Osteocyte (in vitro differentiated cells): Measurements from ENCODE around the gene FCMR. TPM values are rescaled to one million over a fixed set of nuclear protein-coding genes. Genes with fewer than 3 reads are reported as not detected.
A peak's percentile ranks its signal among the peaks of the same experiment; 100 is the strongest.

Experiments
- DNase-seq: peaks from one replicate; pipeline ENCODE4 v3.0.0; 2021; ENCODE audit warnings: mixed read lengths; ENCODE audit not compliant: unreplicated experiment; ENCODE audit errors: extremely low spot score
- H3K27ac Mint-ChIP-seq: one replicate; pipeline ENCODE4 v1.8.0; 2021; ENCODE audit warnings: mild to moderate bottlenecking, mixed read lengths; ENCODE audit not compliant: unreplicated experiment
- H3K27me3 Mint-ChIP-seq: one replicate; pipeline ENCODE4 v1.8.0; 2021; ENCODE audit warnings: mixed read lengths; ENCODE audit not compliant: unreplicated experiment
- H3K36me3 Mint-ChIP-seq: one replicate; pipeline ENCODE4 v1.8.0; 2021; ENCODE audit warnings: mixed read lengths; ENCODE audit not compliant: unreplicated experiment
- H3K4me1 Mint-ChIP-seq: one replicate; pipeline ENCODE4 v1.8.0; 2021; ENCODE audit warnings: mixed read lengths; ENCODE audit not compliant: unreplicated experiment
- H3K4me3 Mint-ChIP-seq: one replicate; pipeline ENCODE4 v1.8.0; 2021; ENCODE audit warnings: mild to moderate bottlenecking, moderate library complexity, mixed read lengths; ENCODE audit not compliant: unreplicated experiment
- H3K9me3 Mint-ChIP-seq: one replicate; pipeline ENCODE4 v1.8.0; 2021; ENCODE audit warnings: mixed read lengths; ENCODE audit not compliant: unreplicated experiment
- total RNA-seq: library from RNA; stranded (reverse); gene quantifications from 2 replicates; pipeline ENCODE4 v1.2.1, GENCODE V29; 2021
- TF ChIP-seq, protein P1 (sequence below): fragments of 200-600 bp; sonication (generic); IDR thresholded peaks from 2 replicates; pipeline ENCODE4 v1.5.0; 2021; ENCODE audit warnings: antibody characterized with exemption, mild to moderate bottlenecking, moderate library complexity

The FCMR gene
- total RNA-seq, 1 donor from 2014 or later: not detected

DNA sequence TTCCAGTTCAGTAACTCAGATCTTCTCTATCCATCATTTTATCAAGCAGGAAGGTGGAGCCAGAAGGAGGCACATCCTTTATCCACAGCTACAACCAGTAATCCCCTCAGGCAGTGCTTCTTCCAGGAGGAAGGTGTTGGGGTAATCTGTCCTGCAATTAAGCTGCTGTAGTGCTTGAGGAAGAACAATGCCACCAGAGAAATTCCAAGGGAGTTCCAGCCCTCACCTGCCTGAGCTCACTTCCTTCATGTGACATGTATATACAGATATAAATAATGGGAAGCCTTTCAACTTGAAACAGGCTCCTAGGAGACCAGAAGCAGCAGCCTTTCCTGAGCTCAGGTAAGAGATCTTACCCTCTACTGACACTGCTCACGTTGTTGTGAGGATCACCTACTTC is 58.5 kb downstream of the FCMR start:
- DNase-seq: no peak
- TF ChIP-seq, protein P1, sequence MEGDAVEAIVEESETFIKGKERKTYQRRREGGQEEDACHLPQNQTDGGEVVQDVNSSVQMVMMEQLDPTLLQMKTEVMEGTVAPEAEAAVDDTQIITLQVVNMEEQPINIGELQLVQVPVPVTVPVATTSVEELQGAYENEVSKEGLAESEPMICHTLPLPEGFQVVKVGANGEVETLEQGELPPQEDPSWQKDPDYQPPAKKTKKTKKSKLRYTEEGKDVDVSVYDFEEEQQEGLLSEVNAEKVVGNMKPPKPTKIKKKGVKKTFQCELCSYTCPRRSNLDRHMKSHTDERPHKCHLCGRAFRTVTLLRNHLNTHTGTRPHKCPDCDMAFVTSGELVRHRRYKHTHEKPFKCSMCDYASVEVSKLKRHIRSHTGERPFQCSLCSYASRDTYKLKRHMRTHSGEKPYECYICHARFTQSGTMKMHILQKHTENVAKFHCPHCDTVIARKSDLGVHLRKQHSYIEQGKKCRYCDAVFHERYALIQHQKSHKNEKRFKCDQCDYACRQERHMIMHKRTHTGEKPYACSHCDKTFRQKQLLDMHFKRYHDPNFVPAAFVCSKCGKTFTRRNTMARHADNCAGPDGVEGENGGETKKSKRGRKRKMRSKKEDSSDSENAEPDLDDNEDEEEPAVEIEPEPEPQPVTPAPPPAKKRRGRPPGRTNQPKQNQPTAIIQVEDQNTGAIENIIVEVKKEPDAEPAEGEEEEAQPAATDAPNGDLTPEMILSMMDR: no peak
- no peak overlapping the region for H3K27ac Mint-ChIP-seq
- H3K4me1 Mint-ChIP-seq: no peaks in the 10 kb centered on the region
- H3K4me3 Mint-ChIP-seq: no peak overlapping the region
- H3K9me3 Mint-ChIP-seq: no peaks in the 10 kb centered on the region
- peaks cover 44% of the 10 kb centered on the region for H3K27me3 Mint-ChIP-seq
- H3K36me3 Mint-ChIP-seq: no peaks in the 10 kb centered on the region

GRCh38 chr1:206860165-206860564 is 61.6 kb downstream of the FCMR start:
- TF ChIP-seq, protein P1: no peak
- no peaks in the 10 kb centered on the region for H3K4me1 Mint-ChIP-seq
- no peak overlapping the region for H3K4me3 Mint-ChIP-seq
- H3K9me3 Mint-ChIP-seq: no peaks in the 10 kb centered on the region
- no peaks in the 10 kb centered on the region for H3K36me3 Mint-ChIP-seq
- no peak overlapping the region for H3K27ac Mint-ChIP-seq
- no peak for DNase-seq
- peaks cover 32% of the 10 kb centered on the region for H3K27me3 Mint-ChIP-seq

- Mint-ChIP-seq H3K27ac (no peak overlapping the region), H3K36me3 (no peaks in the 10 kb centered on the region), H3K4me1 (no peaks in the 10 kb centered on the region), H3K4me3 (no peak overlapping the region), H3K27me3 (peaks cover 32% of the 10 kb centered on the region), H3K9me3 (no peaks in the 10 kb centered on the region)
- DNase-seq: peak; percentile 19
- TF ChIP-seq, protein P1: no peak
Observed at GRCh38 chr1:206859082-206859521, 62.6 kb downstream of the FCMR start.

DNA sequence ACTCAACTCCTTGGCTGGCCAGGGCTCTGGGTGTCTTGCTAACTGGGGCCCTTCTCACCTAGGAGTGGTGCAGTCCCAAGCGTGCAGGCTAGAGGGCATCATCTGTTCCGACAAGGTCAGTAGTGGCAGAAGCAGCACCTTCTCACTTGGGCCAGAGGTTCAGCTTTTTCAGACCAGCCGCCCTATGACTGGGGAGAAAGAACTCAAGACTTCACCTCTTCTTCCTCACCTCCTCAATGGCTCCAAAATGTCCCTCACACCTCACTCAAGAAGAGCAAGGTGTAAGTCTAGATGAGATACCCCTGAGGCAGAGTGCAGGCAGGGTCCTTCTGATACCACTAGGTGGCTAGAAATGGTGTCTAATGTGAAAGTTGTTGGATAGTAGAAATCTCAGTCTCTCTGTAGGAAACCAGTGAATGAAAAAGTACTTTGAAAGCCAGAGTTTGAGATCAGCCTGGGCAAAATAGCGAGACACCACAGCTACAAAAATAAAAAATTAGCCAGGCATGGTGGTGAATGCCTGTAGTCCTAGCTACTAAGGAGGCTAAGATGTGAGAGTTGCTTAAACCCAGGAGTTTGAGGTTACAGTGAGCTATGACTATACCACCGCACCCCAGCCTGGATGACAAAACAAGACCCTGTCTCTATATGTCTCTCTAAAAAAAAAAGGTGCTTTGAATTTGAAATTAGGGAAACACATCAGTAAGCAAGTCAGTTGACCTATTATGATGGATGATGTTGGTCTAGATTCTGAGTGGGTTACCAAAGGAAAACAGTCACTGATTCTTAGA is 64.9 kb downstream of the FCMR start:
- H3K9me3 Mint-ChIP-seq: peaks cover 12% of the 10 kb centered on the region
- no peak overlapping the region for H3K4me3 Mint-ChIP-seq
- no peaks in the 10 kb centered on the region for H3K4me1 Mint-ChIP-seq
- TF ChIP-seq, protein P1: no peak
- no peak for DNase-seq
- peaks cover 26% of the 10 kb centered on the region for H3K27me3 Mint-ChIP-seq
- H3K36me3 Mint-ChIP-seq: no peaks in the 10 kb centered on the region
- no peak overlapping the region for H3K27ac Mint-ChIP-seq

DNA sequence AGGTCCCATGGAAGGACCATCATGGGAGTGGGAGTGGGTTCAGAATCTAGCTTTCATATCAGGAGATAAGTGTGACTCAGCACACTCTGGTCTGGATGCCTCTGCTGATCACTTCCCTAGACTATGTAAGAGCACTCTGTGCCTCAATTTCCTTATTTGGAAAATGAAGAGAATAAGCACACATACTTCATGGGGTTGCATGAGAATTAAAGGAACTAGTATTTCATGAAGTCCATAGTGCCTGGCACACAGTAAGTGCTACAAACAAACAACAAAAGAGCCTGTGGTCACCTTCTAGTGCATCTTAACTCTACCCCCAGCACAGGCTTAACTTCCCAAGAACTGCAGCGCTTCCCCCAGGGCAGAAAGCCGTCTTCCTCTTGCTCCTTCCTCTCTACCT is 65.9 kb downstream of the FCMR start:
- Mint-ChIP-seq H3K4me3 (no peak overlapping the region), H3K27ac (no peak overlapping the region), H3K27me3 (peaks cover 28% of the 10 kb centered on the region), H3K9me3 (peaks cover 18% of the 10 kb centered on the region), H3K36me3 (no peaks in the 10 kb centered on the region), H3K4me1 (no peaks in the 10 kb centered on the region)
- TF ChIP-seq, protein P1: no peak
- no peak for DNase-seq
